Neural cell (in vitro differentiated cells): ENCODE results near the gene FAM229A.

ENCODE experiments used
- EP300 ChIP-seq: fragments of 450-650 bp; conservative IDR thresholded peaks from 2 replicates; pipeline ENCODE4 v1.6.1; 2014; ENCODE audit warnings: antibody characterized with exemption, mild to moderate bottlenecking, moderate library complexity; ENCODE audit not compliant: poor library complexity, severe bottlenecking
- EZH2 ChIP-seq: fragments of 200-600, 300-800 bp; shearing (Covaris generic), sonication (generic); IDR thresholded peaks from 2 replicates; pipeline ENCODE4 v1.6.1; 2014; ENCODE audit warnings: antibody characterized with exemption, low read length, borderline replicate concordance, mild to moderate bottlenecking; ENCODE audit not compliant: insufficient read depth, poor library complexity, severe bottlenecking
- MXI1 ChIP-seq: fragments of 450-650 bp; conservative IDR thresholded peaks from 2 replicates; pipeline ENCODE4 v1.6.1; 2014; ENCODE audit warnings: antibody characterized with exemption, mild to moderate bottlenecking; ENCODE audit not compliant: poor library complexity, severe bottlenecking
- POLR2AphosphoS5 ChIP-seq: IDR thresholded peaks from 2 replicates; pipeline ENCODE4 v1.6.1; 2012
- RAD21 ChIP-seq: fragments of 450-650 bp; conservative IDR thresholded peaks from 2 replicates; pipeline ENCODE4 v1.6.1; 2014; ENCODE audit warnings: antibody characterized with exemption, mild to moderate bottlenecking, moderate library complexity
- TF ChIP-seq, protein P1 (sequence below): fragments of 450-650 bp; IDR thresholded peaks from 2 replicates; pipeline ENCODE4 v1.5.1; 2014; ENCODE audit warnings: antibody characterized with exemption, mild to moderate bottlenecking, moderate library complexity; ENCODE audit not compliant: poor library complexity, severe bottlenecking
- TF ChIP-seq, protein P2 (sequence below): IDR thresholded peaks from 2 replicates; pipeline ENCODE4 v1.6.1; 2012; ENCODE audit warnings: borderline replicate concordance

DNA sequence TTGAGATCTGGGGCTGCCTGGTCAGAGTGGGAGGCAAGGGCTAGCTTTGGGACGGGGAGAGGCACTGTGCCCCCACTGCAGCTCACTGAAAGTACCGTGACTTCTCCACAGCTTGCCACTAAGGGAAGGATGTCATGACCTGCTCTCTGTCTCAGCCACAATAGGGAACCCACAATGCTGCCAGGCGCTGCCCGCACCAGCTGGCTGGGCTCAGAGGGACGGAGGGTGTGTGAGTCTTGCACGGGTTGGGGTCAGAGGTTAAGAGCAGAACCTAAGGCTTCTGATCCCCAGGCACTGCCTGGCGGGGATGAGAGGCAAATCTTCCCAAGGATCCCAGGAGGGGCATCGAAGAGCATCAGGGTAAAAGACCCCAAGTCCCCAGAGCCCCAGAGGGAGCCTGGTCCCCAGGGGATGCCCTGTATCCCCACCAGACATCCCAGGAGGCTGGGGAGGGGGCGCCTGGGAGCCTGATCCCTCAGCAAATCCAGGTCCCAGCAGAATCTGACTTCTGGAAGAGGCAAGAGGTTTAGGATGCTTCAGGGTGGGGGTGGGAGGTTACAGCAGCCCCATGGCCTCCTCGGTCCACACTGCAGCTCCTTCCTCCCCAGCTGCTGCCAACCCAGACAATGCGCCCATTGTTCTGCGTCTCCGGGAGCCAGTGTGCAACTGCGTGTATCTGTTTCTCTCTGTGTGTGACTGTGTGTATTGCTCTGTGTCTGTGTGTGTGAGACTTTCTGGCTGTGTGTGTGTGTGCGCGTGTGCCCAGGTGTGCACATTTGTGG lies 24.2 kb downstream of the FAM229A start:
- TF ChIP-seq, protein P1, sequence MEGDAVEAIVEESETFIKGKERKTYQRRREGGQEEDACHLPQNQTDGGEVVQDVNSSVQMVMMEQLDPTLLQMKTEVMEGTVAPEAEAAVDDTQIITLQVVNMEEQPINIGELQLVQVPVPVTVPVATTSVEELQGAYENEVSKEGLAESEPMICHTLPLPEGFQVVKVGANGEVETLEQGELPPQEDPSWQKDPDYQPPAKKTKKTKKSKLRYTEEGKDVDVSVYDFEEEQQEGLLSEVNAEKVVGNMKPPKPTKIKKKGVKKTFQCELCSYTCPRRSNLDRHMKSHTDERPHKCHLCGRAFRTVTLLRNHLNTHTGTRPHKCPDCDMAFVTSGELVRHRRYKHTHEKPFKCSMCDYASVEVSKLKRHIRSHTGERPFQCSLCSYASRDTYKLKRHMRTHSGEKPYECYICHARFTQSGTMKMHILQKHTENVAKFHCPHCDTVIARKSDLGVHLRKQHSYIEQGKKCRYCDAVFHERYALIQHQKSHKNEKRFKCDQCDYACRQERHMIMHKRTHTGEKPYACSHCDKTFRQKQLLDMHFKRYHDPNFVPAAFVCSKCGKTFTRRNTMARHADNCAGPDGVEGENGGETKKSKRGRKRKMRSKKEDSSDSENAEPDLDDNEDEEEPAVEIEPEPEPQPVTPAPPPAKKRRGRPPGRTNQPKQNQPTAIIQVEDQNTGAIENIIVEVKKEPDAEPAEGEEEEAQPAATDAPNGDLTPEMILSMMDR = no peak
- TF ChIP-seq, protein P2, sequence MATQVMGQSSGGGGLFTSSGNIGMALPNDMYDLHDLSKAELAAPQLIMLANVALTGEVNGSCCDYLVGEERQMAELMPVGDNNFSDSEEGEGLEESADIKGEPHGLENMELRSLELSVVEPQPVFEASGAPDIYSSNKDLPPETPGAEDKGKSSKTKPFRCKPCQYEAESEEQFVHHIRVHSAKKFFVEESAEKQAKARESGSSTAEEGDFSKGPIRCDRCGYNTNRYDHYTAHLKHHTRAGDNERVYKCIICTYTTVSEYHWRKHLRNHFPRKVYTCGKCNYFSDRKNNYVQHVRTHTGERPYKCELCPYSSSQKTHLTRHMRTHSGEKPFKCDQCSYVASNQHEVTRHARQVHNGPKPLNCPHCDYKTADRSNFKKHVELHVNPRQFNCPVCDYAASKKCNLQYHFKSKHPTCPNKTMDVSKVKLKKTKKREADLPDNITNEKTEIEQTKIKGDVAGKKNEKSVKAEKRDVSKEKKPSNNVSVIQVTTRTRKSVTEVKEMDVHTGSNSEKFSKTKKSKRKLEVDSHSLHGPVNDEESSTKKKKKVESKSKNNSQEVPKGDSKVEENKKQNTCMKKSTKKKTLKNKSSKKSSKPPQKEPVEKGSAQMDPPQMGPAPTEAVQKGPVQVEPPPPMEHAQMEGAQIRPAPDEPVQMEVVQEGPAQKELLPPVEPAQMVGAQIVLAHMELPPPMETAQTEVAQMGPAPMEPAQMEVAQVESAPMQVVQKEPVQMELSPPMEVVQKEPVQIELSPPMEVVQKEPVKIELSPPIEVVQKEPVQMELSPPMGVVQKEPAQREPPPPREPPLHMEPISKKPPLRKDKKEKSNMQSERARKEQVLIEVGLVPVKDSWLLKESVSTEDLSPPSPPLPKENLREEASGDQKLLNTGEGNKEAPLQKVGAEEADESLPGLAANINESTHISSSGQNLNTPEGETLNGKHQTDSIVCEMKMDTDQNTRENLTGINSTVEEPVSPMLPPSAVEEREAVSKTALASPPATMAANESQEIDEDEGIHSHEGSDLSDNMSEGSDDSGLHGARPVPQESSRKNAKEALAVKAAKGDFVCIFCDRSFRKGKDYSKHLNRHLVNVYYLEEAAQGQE = no peak
- no peak for TF ChIP-seq EP300
- no peak for TF ChIP-seq POLR2AphosphoS5
- no peak for TF ChIP-seq EZH2
- no peak for TF ChIP-seq MXI1
- no peak for TF ChIP-seq RAD21
